DMS53 treated with DMSO at 0.1 percent for 48 hours (cell line): Measurements from ENCODE around the gene ANXA2.
"Not testable (repeated sequence)": the region's sequence is repeated elsewhere in the genome, so short reads cannot be mapped to it uniquely, and the experiment has no call there.

Source experiments
- DNase-seq: peaks from one replicate; lab custom pipeline; 2025; ENCODE audit not compliant: unreplicated experiment; lab: John Stamatoyannopoulos, UW

Gene ANXA2

GRCh38 chr15:60411774-60412425 lies 14.1 kb upstream of the ANXA2 start:
- DNase-seq = no peak

- not testable (repeated sequence) for DNase-seq
These were observed 12.6 kb upstream of the ANXA2 start for GRCh38 chr15:60410350-60410749.

GRCh38 chr15:60408463-60408981 lies 10.7 kb upstream of the ANXA2 start:
- DNase-seq = peak; percentile 68

DNA sequence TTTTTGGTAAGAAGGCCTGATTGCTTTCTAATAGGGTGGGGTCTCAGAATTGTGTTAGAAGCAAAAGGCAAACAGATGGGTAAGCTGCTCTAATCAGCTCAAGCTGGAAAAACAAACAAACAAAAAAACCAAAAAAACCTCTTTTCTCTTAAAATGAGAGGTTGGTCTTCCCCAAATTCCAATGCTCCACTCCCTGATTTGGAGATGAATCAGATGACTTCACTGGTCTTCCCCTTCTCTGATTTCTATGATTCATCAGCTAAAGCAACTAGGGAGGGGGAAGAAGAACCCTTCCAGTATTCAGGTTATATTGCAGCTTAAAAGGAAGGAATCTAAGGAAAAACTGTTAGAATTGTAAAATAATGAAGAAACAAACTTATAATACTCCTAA lies 9.6 kb upstream of the ANXA2 start:
- DNase-seq = no peak

DNA sequence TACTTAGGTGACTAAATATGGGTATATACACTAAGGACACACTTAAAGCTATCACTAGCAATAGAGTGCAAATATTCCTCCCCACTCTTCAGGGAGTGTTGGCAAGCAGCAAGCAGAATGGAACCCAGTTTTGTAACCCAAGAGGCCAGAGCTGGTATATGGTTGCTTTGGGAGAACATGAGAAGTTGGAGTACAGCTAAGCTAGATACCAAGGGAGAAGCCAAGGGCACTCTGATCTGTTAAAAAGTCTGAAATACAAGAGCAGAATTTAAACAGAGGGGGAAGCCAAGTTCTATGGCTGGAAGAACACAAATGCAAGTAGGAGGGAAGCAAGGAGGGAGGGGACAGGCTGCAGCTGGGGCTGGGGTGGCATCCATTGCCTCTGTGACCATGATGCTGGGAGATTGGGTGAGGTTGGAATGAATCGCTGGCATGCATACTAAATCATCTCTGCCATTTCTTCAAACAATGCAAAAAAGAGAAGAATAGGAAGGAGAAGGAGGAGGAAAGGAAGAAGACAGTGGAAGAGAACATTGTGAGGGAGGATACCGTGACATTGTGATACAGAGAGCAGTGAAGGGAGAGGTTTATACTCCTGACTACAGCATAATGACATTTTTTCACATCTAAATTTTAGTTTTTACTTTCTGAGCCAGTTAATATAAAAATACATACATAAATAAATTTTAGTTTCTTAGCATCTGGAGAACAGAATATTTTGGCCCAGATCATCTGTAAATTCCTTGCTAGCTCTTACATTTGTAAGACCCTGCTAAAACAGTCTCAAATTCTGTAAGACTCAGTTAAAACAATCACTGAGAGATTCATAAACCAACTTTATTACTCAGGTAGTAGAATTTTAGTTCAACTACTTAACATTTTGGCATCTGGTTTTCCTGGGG lies 9.0 kb upstream of the ANXA2 start:
- no peak for DNase-seq

DNA sequence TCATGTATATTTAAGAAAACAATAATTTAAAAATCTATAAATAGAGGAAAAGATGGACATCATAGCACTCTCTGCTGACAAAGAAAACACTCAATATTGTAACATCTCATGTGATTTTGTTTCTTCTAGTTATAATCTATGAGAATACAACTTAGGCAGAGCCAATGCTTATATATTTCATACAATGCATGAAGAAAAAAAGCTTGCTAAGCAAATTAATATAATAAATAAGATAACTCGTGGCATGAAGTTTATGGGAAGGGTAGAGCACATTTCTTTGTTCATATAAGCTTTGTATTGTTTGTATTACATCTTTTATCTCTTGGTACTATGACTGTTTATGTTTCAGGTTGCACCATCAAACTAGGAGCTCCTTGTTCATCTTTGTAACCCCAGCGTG lies 7.6 kb upstream of the ANXA2 start:
- DNase-seq = no peak

- not testable (repeated sequence) for DNase-seq
These were observed 6.6 kb upstream of the ANXA2 start for GRCh38 chr15:60404351-60404750.

GRCh38 chr15:60400944-60401343 lies 3.2 kb upstream of the ANXA2 start:
- no peak for DNase-seq

- DNase-seq = no peak
These were observed 2.1 kb upstream of the ANXA2 start for GRCh38 chr15:60399931-60400330.

DNA sequence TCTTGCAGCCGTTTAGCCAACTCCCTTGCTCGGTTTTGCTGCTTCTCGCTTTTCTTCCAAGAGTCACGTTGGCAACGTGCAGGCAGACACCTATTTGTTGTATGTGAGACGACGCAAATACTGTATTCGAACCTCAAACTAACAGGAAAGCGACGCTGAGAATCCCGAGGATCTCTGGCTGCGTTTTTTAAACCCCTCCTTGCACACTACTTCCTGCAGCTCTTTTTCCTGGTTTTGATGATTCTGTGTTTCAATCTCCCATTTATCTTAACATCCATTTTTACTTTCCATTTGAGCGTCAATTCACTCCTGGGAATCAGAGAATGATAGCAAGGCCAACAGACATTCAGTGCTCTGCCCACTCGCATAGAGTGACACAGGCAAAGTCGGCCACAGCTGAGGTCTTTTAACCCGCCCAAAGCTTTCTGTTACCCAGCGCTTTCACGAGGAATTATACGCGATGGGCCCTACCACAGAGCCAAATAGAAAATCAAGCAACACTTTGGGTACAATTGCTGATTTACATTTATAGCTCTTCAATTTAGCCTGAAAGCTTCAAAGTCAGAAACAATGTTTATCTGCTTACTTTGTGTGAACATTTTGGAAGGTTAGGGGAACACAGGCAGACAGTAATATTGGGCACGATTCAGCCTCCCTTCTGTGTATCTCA lies 1.6 kb upstream of the ANXA2 start:
- no peak for DNase-seq

GRCh38 chr15:60396958-60397771 lies 621 bp downstream of the ANXA2 start:
- no peak for DNase-seq

DNA sequence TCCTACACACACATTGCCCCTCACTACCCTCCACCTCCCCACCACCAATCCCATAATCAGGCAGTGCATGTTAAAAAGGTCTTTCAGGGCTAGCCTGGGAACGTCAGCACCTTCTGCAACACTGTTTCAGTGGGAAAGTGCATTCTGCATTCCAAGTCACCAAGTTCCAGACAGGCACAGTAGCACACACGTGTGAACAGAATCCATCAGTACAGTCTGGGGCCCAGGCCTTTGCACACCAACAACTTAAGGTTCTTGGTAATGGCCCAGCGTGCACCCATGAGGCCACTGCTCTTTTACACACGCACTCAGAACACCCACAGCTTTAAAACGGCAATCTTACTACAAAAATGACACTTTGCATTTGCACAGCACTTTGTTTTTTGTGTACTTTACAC lies 1.2 kb downstream of the ANXA2 start:
- no peak for DNase-seq

DNA sequence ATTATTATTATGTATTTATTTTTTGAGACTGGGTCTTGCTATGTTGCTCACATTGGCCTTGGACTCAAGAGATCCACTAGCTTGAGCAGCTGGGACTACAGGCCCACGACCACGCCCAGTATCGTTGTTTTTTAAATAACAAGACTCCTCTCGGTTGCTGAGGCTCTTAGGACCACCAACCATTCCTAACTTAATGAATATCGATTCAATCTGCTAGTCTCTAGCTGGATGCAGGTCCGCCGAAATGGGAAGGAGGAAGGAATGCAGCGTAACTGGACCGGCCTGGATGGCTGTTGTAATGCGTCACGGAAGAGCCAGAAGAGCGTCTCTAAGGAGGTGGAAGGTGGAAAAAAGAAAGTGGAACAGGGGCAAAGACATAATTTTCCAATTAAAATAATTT lies 1.7 kb downstream of the ANXA2 start:
- DNase-seq = no peak

DNA sequence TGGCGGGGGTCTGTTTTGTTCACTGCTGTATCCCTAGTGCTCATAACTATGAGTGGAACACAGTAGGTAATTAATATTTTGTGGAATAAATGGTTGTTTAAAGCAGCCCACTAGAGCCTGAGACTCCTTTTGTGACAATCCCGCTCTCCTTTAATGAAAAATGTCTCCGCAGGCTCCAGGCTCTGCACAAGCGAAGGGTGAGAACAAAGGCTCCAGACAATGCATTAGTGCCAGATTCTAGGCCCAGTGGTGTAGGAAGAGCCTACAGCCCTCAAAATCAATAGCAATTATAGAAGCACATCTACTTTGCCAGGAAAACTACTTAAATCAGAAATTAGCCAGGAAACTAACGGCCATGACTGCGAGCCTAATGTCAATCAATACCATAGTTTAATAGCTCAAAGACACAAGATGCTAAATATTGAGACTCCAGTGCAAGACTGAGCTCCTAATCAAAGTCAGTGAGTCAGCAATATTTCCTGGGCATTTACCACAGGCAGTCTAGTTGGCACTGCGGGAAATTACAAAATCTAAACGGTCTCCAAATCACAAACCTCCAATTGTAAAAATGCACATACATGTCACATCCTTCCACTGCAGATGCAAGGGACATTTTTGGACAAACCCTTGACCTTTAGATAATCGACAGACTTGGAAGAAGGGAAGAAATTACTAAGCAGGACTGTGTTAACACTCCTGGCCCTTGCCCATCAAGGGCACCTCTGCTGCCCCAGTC lies 2.3 kb downstream of the ANXA2 start:
- no peak for DNase-seq

- DNase-seq = no peak
These were observed 3.1 kb downstream of the ANXA2 start for GRCh38 chr15:60394689-60395097.

GRCh38 chr15:60392986-60393790 lies 4.6 kb downstream of the ANXA2 start:
- DNase-seq = peak; percentile 86

- no peak for DNase-seq
These were observed 5.2 kb downstream of the ANXA2 start for GRCh38 chr15:60392601-60392985.

DNA sequence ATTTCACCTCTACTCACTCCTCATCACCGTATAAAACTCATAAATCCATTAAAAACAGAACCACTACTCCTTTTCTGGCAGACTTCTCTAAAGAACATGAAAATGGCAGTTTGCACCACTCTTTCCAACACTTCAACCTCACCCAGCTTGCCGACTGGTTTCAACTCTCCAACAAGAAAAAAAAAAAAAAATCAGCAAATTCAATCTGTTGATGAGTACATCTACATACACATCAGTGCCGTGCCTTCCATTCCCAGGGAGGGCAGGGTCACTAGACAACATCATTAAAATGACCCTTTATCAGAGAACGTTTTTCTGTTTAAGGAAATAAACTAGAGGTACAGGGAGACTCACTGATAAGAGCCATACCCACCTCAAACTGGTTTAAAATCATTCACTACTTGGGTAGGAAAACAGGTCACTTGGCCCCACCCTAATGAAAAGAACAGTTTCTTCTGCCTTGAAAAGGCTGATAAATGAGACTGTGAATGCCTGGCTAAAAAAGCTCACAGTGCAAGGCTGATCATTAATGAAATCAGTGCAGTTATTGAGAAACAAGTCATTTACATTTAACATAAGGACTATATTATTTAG lies 6.0 kb downstream of the ANXA2 start:
- no peak for DNase-seq
